Ishikawa (cell line): ENCODE results near the gene LRRC17.

Source experiments
- CEBPB ChIP-seq: IDR thresholded peaks from 2 replicates; pipeline ENCODE4 v1.6.1; 2012
- CREB1 ChIP-seq: IDR thresholded peaks from 2 replicates; pipeline ENCODE4 v1.6.1; 2012; ENCODE audit warnings: low read depth
- EGR1 ChIP-seq: IDR thresholded peaks from 2 replicates; pipeline ENCODE4 v1.6.1; 2012
- EP300 ChIP-seq: IDR thresholded peaks from 2 replicates; pipeline ENCODE4 v1.6.1; 2012; ENCODE audit warnings: borderline replicate concordance
- FOXM1 ChIP-seq: IDR thresholded peaks from 2 replicates; pipeline ENCODE4 v1.6.1; 2012; ENCODE audit warnings: low read depth, borderline replicate concordance
- MAX ChIP-seq: IDR thresholded peaks from 2 replicates; pipeline ENCODE4 v1.6.1; 2012
- NFIC ChIP-seq: IDR thresholded peaks from 2 replicates; pipeline ENCODE4 v1.6.1; 2012
- RAD21 ChIP-seq: IDR thresholded peaks from 2 replicates; pipeline ENCODE4 v1.6.1; 2012; ENCODE audit warnings: low read depth
- REST ChIP-seq: IDR thresholded peaks from 2 replicates; pipeline ENCODE4 v1.6.1; 2012; ENCODE audit warnings: low read depth, mild to moderate bottlenecking
- TAF1 ChIP-seq: IDR thresholded peaks from 2 replicates; pipeline ENCODE4 v1.6.1; 2012; ENCODE audit warnings: low read depth, mild to moderate bottlenecking
- TCF12 ChIP-seq: IDR thresholded peaks from 2 replicates; pipeline ENCODE4 v1.6.1; 2012; ENCODE audit warnings: low read depth
- TEAD4 ChIP-seq: IDR thresholded peaks from 2 replicates; pipeline ENCODE4 v1.6.1; 2012
- USF1 ChIP-seq: IDR thresholded peaks from 2 replicates; pipeline ENCODE4 v1.6.1; 2012
- YY1 ChIP-seq: IDR thresholded peaks from 2 replicates; pipeline ENCODE4 v1.6.1; 2012; ENCODE audit warnings: low read depth
- ZBTB7A ChIP-seq: IDR thresholded peaks from 2 replicates; pipeline ENCODE4 v1.6.1; 2012; ENCODE audit warnings: low read depth

LRRC17 gene

GRCh38 chr7:102883098-102883860, 29.5 kb upstream of the LRRC17 start:
- TF ChIP-seq ZBTB7A (no peak), NFIC (no peak), YY1 (0 out of 2 replicates have a peak, but pooled peaks have one; percentile 11), CEBPB (0 out of 2 replicates have a peak, but pooled peaks have one; percentile 13), TCF12 (no peak), TAF1 (no peak), EGR1 (no peak), MAX (no peak), EP300 (peak; percentile 39; the same call in 1 of the 2 replicates), CREB1 (no peak), RAD21 (no peak), FOXM1 (peak; percentile 73; the same call in 1 of the 2 replicates), TEAD4 (no peak), USF1 (no peak)

GRCh38 chr7:102888561-102889233, 24.1 kb upstream of the LRRC17 start:
- TF ChIP-seq EP300, result no peak
- no peak for TF ChIP-seq TCF12
- TF ChIP-seq TEAD4, result no peak
- TF ChIP-seq EGR1, result no peak
- TF ChIP-seq USF1, result no peak
- TF ChIP-seq MAX, result no peak
- no peak for TF ChIP-seq NFIC
- no peak for TF ChIP-seq YY1
- TF ChIP-seq CREB1, result no peak
- no peak for TF ChIP-seq FOXM1
- no peak for TF ChIP-seq RAD21
- TF ChIP-seq TAF1, result no peak

- TF ChIP-seq USF1, result no peak
- no peak for TF ChIP-seq TEAD4
- TF ChIP-seq NFIC, result no peak
- TF ChIP-seq FOXM1, result no peak
- no peak for TF ChIP-seq TCF12
- TF ChIP-seq EP300, result no peak
Observed at GRCh38 chr7:102889851-102890250, 22.9 kb upstream of the LRRC17 start.

- no peak for TF ChIP-seq TCF12
- no peak for TF ChIP-seq FOXM1
- TF ChIP-seq NFIC, result no peak
Observed at GRCh38 chr7:102890292-102890970, 22.4 kb upstream of the LRRC17 start.

- TF ChIP-seq TAF1 (no peak), MAX (no peak), RAD21 (no peak), TCF12 (no peak), TEAD4 (no peak), REST (no peak), CEBPB (no peak), NFIC (no peak), YY1 (no peak), ZBTB7A (no peak), FOXM1 (no peak), CREB1 (no peak), EP300 (no peak), EGR1 (no peak), USF1 (no peak)
Observed at GRCh38 chr7:102890971-102891692, 21.7 kb upstream of the LRRC17 start.
